GM21381 (cell line): Measurements from ENCODE around the gene EDA2R.

Source experiments
- ATAC-seq: cut with Tn5 transposase; IDR thresholded peaks from one replicate; pipeline ENCODE4 v1.9.1; 2021; ENCODE audit warnings: mild to moderate bottlenecking, moderate library complexity; ENCODE audit not compliant: unreplicated experiment

Gene EDA2R

DNA sequence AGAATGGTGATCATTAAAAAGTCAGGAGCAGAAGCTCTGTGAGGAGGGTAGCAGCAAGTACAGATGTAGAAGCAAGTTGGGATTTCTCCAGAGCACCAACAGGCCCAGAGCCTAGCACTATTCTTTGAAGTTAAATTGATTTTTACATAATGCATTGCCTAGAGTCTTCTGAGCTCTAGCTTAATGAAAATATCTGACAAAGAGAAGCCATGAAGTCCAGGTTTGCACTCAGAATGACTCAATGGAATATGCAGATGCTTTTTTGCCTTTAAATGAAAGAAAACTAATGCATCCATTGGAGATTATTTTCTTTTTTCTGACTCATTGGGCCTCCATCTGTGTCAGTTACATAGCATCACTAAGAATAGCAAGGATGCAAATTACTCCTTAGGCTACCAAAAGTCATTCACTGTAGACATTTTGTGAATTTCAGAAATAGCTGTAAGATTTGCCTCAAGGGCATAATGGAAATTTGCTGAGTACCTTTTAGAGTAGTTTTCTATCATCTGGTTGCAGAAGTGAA, 91.0 kb downstream of the EDA2R start:
- ATAC-seq = no peak
